ENCODE measurements around the gene TSTD2.

Gene TSTD2

GRCh38 chr9:97658707-97659106 lies 25.5 kb upstream of the TSTD2 start:
- H3K27me3 ChIP-seq (ENCODE audit: insufficient read depth, low read depth): no peaks in the 10 kb centered on the region
- H3K4me3 ChIP-seq (IDR thresholded peaks at IDR 0.05; ENCODE audit: insufficient read depth, low read depth, low read length): no peak overlapping the region
- H3K36me3 ChIP-seq (ENCODE audit: insufficient read depth): no peaks in the 10 kb centered on the region; the same call in 1 of the 2 replicates
- no peaks in the 10 kb centered on the region for H3K79me2 ChIP-seq (ENCODE audit: insufficient read depth, low read depth)
- 0 out of 2 replicates have a peak, but pooled peaks cover 2% of the 10 kb centered on the region for H4K20me1 ChIP-seq (ENCODE audit: insufficient read depth)
- H3K4me1 ChIP-seq (ENCODE audit: low read depth, poor library complexity, severe bottlenecking): no peaks in the 10 kb centered on the region
- no peak overlapping the region for H3K27ac ChIP-seq
- no peak overlapping the region for H3K4me2 ChIP-seq
- no peak for TF ChIP-seq CTCF (conservative IDR thresholded peaks at IDR 0.05; ENCODE audit: low read depth, low read length)
- H3K9ac ChIP-seq: no peak overlapping the region
- no peak overlapping the region for H2AFZ ChIP-seq (ENCODE audit: low read depth)

GRCh38 chr9:97651646-97652045 lies 18.5 kb upstream of the TSTD2 start:
- Histone ChIP-seq H3K4me1 (ENCODE audit: low read depth, poor library complexity, severe bottlenecking) (no peaks in the 10 kb centered on the region), H3K36me3 (ENCODE audit: insufficient read depth) (peaks cover 8% of the 10 kb centered on the region; the same call in 1 of the 2 replicates), H3K4me2 (no peak overlapping the region), H3K79me2 (ENCODE audit: insufficient read depth, low read depth) (no peaks in the 10 kb centered on the region), H3K4me3 (IDR thresholded peaks at IDR 0.05; ENCODE audit: insufficient read depth, low read depth, low read length) (no peak overlapping the region), H3K9ac (no peak overlapping the region), H4K20me1 (ENCODE audit: insufficient read depth) (0 out of 2 replicates have a peak, but pooled peaks cover 2% of the 10 kb centered on the region), H3K27ac (no peak overlapping the region), H3K27me3 (ENCODE audit: insufficient read depth, low read depth) (no peaks in the 10 kb centered on the region), H2AFZ (ENCODE audit: low read depth) (no peak overlapping the region)
- TF ChIP-seq CTCF (conservative IDR thresholded peaks at IDR 0.05; ENCODE audit: low read depth, low read length): no peak

- Histone ChIP-seq H3K27ac (no peak overlapping the region), H3K4me1 (ENCODE audit: low read depth, poor library complexity, severe bottlenecking) (no peaks in the 10 kb centered on the region), H2AFZ (ENCODE audit: low read depth) (no peak overlapping the region), H3K9ac (no peak overlapping the region), H3K27me3 (ENCODE audit: insufficient read depth, low read depth) (no peaks in the 10 kb centered on the region), H4K20me1 (ENCODE audit: insufficient read depth) (no peaks in the 10 kb centered on the region), H3K36me3 (ENCODE audit: insufficient read depth) (0 out of 2 replicates have a peak, but pooled peaks cover 8% of the 10 kb centered on the region), H3K4me2 (no peak overlapping the region), H3K79me2 (ENCODE audit: insufficient read depth, low read depth) (no peaks in the 10 kb centered on the region), H3K4me3 (IDR thresholded peaks at IDR 0.05; ENCODE audit: insufficient read depth, low read depth, low read length) (no peak overlapping the region)
- TF ChIP-seq CTCF (conservative IDR thresholded peaks at IDR 0.05; ENCODE audit: low read depth, low read length): no peak
Measured at GRCh38 chr9:97647996-97648395, 14.8 kb upstream of the TSTD2 start.

GRCh38 chr9:97645720-97646119 lies 12.6 kb upstream of the TSTD2 start:
- Histone ChIP-seq H3K9ac (no peak overlapping the region), H3K4me3 (IDR thresholded peaks at IDR 0.05; ENCODE audit: insufficient read depth, low read depth, low read length) (no peak overlapping the region), H3K36me3 (ENCODE audit: insufficient read depth) (no peaks in the 10 kb centered on the region; the same call in 1 of the 2 replicates), H4K20me1 (ENCODE audit: insufficient read depth) (0 out of 2 replicates have a peak, but pooled peaks cover under 1% of the 10 kb centered on the region), H2AFZ (ENCODE audit: low read depth) (no peak overlapping the region), H3K4me1 (ENCODE audit: low read depth, poor library complexity, severe bottlenecking) (no peaks in the 10 kb centered on the region), H3K79me2 (ENCODE audit: insufficient read depth, low read depth) (peaks cover under 1% of the 10 kb centered on the region; the same call in 1 of the 2 replicates), H3K27me3 (ENCODE audit: insufficient read depth, low read depth) (no peaks in the 10 kb centered on the region), H3K4me2 (no peak overlapping the region), H3K27ac (no peak overlapping the region)
- TF ChIP-seq CTCF (conservative IDR thresholded peaks at IDR 0.05; ENCODE audit: low read depth, low read length): no peak
